GM18499 (cell line): ENCODE measurements around the gene SETD2.

Source experiments
- ATAC-seq: cut with Tn5 transposase; IDR thresholded peaks from one replicate; pipeline ENCODE4 v1.9.1; 2021; ENCODE audit warnings: moderate number of reproducible peaks; ENCODE audit not compliant: insufficient read depth, unreplicated experiment

SETD2 gene

DNA sequence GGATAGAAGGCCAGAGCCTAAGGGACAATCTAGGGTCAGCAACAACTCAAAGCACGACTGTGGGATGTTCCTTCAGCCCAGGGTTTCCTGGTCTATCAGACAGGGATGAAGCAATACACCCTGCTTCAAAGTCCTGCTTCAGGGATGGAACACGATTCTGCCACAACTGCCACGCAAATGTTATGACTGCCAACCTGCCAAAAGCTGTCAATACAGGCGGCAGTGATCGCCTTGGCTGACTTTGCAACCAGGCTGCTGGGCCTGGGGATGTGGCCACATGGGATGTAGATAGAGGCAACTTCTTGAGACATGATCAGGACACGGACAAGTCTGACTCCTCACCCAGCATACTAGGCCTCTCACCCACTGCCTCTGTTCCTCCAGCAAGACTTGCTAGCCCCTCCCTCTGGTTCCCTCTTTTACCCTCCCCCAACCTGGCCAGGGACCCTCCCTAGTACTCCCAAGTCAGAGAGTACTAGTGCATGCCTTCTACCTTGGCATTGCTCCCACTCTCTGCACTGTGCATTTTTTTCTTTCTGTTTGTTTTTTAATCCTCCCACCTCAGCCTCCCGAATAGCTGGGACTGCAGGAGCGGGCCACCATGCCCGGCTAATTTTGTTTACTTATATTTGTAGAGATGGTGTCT lies 195.0 kb downstream of the SETD2 start:
- no peak for ATAC-seq

DNA sequence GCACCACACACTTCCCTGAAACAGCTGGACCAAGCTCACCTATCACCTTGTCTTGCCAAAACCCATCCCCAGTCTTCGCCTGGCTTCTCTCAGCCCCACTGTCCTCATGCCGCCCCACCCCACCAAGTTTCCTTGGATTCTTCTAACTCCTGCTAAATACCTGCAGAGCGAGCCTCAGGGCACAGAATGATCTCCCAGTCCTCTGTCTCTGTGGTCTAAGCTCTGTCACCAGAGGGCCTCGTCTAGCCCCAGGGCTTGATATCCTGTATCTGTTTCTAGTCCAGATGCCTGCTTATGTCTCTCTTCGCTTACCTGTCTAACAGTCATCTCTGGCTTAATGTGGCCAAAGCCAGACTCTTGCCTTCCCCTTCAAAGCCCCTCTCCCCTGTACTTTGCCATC lies 197.1 kb downstream of the SETD2 start:
- ATAC-seq, result no peak
